Activated CD4-positive, alpha-beta T cell treated with anti-CD3 and anti-CD28 coated beads, Interleukin-2, Interleukin-4, amounts not matched to agents 100 ng/mL and 50 ng/mL, durations not matched to agents 16 hours and 8 hours (primary cell): ENCODE data around the gene WWOX.

Source experiments
- DNase-seq: peaks from one replicate; pipeline ENCODE4 v3.0.0-alpha.2; 2020; ENCODE audit warnings: low spot score

WWOX gene

GRCh38 chr16:79175286-79176057 is 1076.0 kb downstream of the WWOX start:
- DNase-seq: peak; percentile 27

- DNase-seq: no peak
Measured at GRCh38 chr16:79177018-79177417, 1077.6 kb downstream of the WWOX start.

GRCh38 chr16:79181419-79181818 is 1082.0 kb downstream of the WWOX start:
- no peak for DNase-seq

- DNase-seq: no peak
Measured at GRCh38 chr16:79182616-79183015, 1083.2 kb downstream of the WWOX start.

GRCh38 chr16:79183571-79183970 is 1084.1 kb downstream of the WWOX start:
- DNase-seq: no peak

GRCh38 chr16:79184464-79185030 is 1085.1 kb downstream of the WWOX start:
- DNase-seq: no peak

GRCh38 chr16:79185711-79186110 is 1086.3 kb downstream of the WWOX start:
- no peak for DNase-seq

- no peak for DNase-seq
Measured at GRCh38 chr16:79186196-79186595, 1086.7 kb downstream of the WWOX start.

- no peak for DNase-seq
Measured at GRCh38 chr16:79188115-79188738, 1088.8 kb downstream of the WWOX start.

GRCh38 chr16:79188739-79189122 is 1089.3 kb downstream of the WWOX start:
- no peak for DNase-seq

GRCh38 chr16:79190542-79190941 is 1091.1 kb downstream of the WWOX start:
- DNase-seq: no peak

GRCh38 chr16:79191933-79192332 is 1092.5 kb downstream of the WWOX start:
- DNase-seq: no peak

GRCh38 chr16:79192904-79193303 is 1093.5 kb downstream of the WWOX start:
- DNase-seq: no peak

GRCh38 chr16:79194291-79194690 is 1094.8 kb downstream of the WWOX start:
- no peak for DNase-seq

GRCh38 chr16:79195938-79196337 is 1096.5 kb downstream of the WWOX start:
- DNase-seq: no peak

- DNase-seq: no peak
Measured at GRCh38 chr16:79201436-79201835, 1102.0 kb downstream of the WWOX start.

- no peak for DNase-seq
Measured at GRCh38 chr16:79202977-79203376, 1103.5 kb downstream of the WWOX start.

- no peak for DNase-seq
Measured at GRCh38 chr16:79204486-79204885, 1105.0 kb downstream of the WWOX start.

- no peak for DNase-seq
Measured at GRCh38 chr16:79206889-79207288, 1107.4 kb downstream of the WWOX start.

GRCh38 chr16:79209308-79209707 is 1109.9 kb downstream of the WWOX start:
- no peak for DNase-seq

- DNase-seq: peak; percentile 37
Measured at GRCh38 chr16:79210607-79211006, 1111.2 kb downstream of the WWOX start.

- DNase-seq: no peak
Measured at GRCh38 chr16:79211586-79211985, 1112.1 kb downstream of the WWOX start.

GRCh38 chr16:79212114-79212791 is 1112.8 kb downstream of the WWOX start:
- DNase-seq: no peak
